Type B pancreatic cell (in vitro differentiated cells): ENCODE data around the gene EIF4B. TPM values are rescaled to one million over a fixed set of nuclear protein-coding genes. Genes with fewer than 3 reads are reported as not detected.

Source experiments
- DNase-seq: peaks from one replicate; pipeline ENCODE4 v3.0.0; 2021; ENCODE audit warnings: mixed read lengths; ENCODE audit not compliant: unreplicated experiment; ENCODE audit errors: extremely low spot score
- H3K27ac Mint-ChIP-seq: 2 replicates; pipeline ENCODE4 v1.8.0; 2021; ENCODE audit warnings: mild to moderate bottlenecking, mixed read lengths
- H3K27me3 Mint-ChIP-seq: 2 replicates; pipeline ENCODE4 v1.8.0; 2021; ENCODE audit warnings: mixed read lengths
- H3K36me3 Mint-ChIP-seq: 2 replicates; pipeline ENCODE4 v1.8.0; 2021; ENCODE audit warnings: mixed read lengths
- H3K4me1 Mint-ChIP-seq: one replicate; pipeline ENCODE4 v1.8.0; 2021; ENCODE audit warnings: mixed read lengths; ENCODE audit not compliant: unreplicated experiment
- H3K4me3 Mint-ChIP-seq: 2 replicates; pipeline ENCODE4 v1.8.0; 2021; ENCODE audit warnings: mild to moderate bottlenecking, mixed read lengths
- H3K9me3 Mint-ChIP-seq: 2 replicates; pipeline ENCODE4 v1.8.0; 2021; ENCODE audit warnings: mixed read lengths
- total RNA-seq: library from RNA; stranded (reverse); gene quantifications from 2 replicates; pipeline ENCODE4 v1.2.1, GENCODE V29; 2021; ENCODE audit warnings: low replicate concordance
- TF ChIP-seq, protein P1 (sequence below): fragments of 200-600 bp; sonication (generic); conservative IDR thresholded peaks from 2 replicates; pipeline ENCODE4 v1.5.0; 2021; ENCODE audit warnings: antibody characterized with exemption, mild to moderate bottlenecking

EIF4B gene
- total RNA-seq, 1 donor from 2014 or later: 521 TPM

DNA sequence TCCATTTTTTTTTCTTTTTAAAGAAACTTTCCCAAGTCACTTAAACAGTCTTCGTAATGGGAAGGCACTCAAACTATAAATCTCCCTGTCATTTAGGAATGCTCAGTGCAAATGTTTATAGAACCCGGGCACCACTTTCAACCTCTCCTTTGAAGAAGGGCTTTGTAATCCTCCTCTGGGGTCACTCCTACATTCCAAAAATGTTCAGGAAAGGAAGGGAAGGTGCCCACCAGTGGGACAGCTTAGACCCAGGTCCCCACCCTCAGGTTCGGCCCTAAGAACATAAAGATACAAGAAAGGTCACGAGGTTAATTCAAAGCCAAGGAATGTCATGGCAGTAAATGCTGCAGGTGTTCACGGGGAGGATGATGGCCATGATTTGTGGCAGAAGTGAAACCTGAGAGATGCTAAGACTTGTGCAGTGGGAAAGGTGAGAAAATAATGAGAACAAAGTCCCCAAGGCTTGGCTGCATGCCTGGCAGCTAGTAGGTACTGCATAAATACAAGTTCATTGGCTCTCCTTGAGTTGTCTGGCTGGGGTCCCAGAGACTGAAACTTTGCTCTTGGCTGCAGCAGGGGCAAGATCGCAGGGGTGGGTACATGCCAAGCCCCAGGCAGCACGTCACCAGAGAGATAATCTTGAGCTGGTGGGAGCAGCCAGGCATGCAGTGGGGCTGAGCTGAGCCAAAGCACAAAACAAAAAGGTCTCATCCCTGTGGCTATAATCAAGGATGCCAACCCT lies 36.3 kb upstream of the EIF4B start:
- Mint-ChIP-seq H3K4me3 (peak overlapping the region; percentile 44), H3K27me3 (no peaks in the 10 kb centered on the region), H3K9me3 (no peaks in the 10 kb centered on the region), H3K27ac (peak overlapping the region; percentile 89), H3K36me3 (no peaks in the 10 kb centered on the region), H3K4me1 (peaks cover 37% of the 10 kb centered on the region)
- no peak for DNase-seq
- TF ChIP-seq, protein P1, sequence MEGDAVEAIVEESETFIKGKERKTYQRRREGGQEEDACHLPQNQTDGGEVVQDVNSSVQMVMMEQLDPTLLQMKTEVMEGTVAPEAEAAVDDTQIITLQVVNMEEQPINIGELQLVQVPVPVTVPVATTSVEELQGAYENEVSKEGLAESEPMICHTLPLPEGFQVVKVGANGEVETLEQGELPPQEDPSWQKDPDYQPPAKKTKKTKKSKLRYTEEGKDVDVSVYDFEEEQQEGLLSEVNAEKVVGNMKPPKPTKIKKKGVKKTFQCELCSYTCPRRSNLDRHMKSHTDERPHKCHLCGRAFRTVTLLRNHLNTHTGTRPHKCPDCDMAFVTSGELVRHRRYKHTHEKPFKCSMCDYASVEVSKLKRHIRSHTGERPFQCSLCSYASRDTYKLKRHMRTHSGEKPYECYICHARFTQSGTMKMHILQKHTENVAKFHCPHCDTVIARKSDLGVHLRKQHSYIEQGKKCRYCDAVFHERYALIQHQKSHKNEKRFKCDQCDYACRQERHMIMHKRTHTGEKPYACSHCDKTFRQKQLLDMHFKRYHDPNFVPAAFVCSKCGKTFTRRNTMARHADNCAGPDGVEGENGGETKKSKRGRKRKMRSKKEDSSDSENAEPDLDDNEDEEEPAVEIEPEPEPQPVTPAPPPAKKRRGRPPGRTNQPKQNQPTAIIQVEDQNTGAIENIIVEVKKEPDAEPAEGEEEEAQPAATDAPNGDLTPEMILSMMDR: no peak

DNA sequence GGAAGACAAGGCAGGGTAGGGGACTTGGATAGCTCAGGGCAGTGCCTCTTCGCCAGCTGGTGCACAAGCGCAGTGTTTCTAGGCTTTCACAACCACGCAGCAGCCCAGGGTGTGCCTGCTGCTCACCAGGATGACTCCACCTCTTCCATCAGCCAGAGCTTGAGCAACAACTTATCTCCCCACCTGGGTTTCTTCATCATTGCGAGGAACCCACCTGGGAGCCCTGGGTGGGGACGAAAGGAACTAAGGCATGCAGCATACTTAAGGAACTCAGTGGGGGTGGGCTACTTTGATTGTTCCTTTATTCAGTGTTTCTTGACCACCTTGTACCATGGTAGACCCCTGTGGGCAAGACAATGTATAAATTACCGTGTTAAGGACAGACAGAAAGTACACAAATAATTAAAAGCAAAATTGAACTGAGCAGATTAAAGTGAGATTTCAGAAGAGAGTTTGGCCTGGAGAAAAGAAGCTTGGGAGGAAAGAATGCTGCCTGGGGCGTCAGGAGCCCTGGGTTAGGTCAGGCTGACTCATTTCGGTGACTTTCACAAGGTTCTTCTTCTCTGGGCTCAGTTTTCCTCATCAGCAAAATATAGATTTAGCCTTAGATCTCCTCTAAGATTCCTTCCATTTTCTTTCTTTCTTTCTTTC lies 34.5 kb upstream of the EIF4B start:
- TF ChIP-seq, protein P1: no peak
- Mint-ChIP-seq H3K9me3 (no peaks in the 10 kb centered on the region), H3K36me3 (no peaks in the 10 kb centered on the region), H3K27me3 (no peaks in the 10 kb centered on the region), H3K4me1 (peaks cover 51% of the 10 kb centered on the region), H3K27ac (peak overlapping the region; percentile 95), H3K4me3 (peak overlapping the region; percentile 59)
- DNase-seq: no peak

DNA sequence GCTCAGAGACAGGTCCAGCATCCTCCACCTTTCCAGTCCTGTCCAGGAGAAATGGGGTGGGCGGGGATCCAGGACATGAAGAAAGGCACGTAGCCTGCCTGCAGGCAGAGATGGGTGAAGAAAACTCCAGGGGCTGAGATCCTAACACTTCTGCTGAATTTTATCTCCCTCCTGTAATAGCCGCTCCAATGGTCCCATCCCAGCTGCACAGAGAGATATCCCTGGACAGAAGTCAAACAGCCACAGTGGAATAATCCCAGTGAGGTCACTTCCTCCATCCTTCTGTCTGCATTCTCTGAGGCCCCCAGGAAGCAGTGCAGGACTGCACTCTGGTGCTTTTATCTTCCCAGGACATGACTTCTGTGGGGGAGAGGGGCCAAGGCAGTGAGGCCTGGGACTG lies 31.1 kb upstream of the EIF4B start:
- Mint-ChIP-seq H3K4me1 (peaks cover 45% of the 10 kb centered on the region), H3K9me3 (no peaks in the 10 kb centered on the region), H3K4me3 (no peak overlapping the region), H3K27ac (peak overlapping the region; percentile 83), H3K27me3 (no peaks in the 10 kb centered on the region), H3K36me3 (no peaks in the 10 kb centered on the region)
- TF ChIP-seq, protein P1: no peak
- DNase-seq: no peak

DNA sequence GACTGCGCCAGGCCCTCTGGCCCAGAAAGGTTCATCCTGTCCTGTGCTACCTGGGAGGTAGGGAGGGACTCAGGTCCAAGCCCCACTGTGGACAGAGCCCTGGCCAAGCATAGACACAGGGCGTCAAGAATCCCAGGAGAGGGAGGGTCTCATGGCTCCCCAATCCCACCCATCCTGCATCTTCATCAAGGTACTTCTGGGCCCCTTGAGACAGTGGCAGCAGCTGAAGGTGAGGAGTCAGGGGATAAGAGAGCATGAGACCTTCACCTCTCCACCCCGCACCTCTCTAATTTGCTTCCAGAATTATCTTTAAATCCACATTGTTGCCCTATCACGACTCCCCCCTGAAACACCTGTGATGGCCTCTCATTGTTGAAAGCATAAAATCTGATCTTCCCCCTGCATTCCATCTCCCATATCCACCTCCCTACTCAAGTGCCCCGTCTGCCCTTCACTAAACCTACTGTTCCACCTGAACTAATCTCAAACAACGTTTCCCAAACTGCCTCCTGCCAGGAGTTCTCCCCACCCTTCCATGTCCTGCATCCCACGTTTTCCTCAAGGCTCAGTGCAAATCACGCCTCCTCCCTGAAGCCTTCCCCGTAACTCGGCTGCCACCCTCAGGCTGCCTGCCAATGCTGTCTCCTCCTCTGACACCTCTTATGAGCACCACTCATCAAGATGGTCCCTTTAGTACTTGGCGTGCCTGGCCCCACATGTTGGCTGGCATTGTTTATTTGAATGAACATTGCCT lies 30.3 kb upstream of the EIF4B start:
- no peak for DNase-seq
- peaks cover 46% of the 10 kb centered on the region for H3K4me1 Mint-ChIP-seq
- H3K27ac Mint-ChIP-seq: peak overlapping the region; percentile 86
- H3K9me3 Mint-ChIP-seq: no peaks in the 10 kb centered on the region
- TF ChIP-seq, protein P1: no peak
- H3K27me3 Mint-ChIP-seq: no peaks in the 10 kb centered on the region
- peak overlapping the region; percentile 54 for H3K4me3 Mint-ChIP-seq
- H3K36me3 Mint-ChIP-seq: no peaks in the 10 kb centered on the region

DNA sequence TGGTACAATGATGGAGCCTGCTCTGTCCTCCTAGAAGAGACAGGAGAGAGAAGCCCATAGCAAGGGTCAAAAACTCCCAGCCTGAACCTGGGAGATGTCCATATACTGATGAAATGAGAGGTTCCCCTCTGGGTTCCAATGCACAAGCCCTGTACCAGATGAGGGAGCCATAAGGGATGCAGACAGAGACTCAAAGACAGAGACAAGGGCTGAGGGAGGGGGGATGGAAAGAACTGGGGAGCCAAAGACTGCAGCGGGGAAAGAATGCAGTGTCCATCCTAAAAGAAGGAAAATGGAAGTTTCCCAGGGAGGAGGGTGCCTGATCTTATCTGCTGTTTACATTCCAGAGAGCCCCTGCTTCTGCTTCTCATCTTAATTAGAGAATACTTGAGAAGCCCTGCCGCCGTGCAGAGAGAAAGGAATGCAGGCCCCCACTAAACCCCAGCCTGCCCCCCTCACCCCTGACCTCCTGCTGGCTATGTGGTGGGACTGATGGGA lies 29.6 kb upstream of the EIF4B start:
- Mint-ChIP-seq H3K27me3 (no peaks in the 10 kb centered on the region), H3K4me3 (peak overlapping the region; percentile 66), H3K36me3 (no peaks in the 10 kb centered on the region), H3K27ac (peak overlapping the region; percentile 86), H3K4me1 (peaks cover 43% of the 10 kb centered on the region), H3K9me3 (no peaks in the 10 kb centered on the region)
- no peak for DNase-seq
- TF ChIP-seq, protein P1: no peak
